GM23248 (cell line): Measurements from ENCODE around the gene SGCG.

Experiments
- EZH2 ChIP-seq: fragments of 200-600 bp; sonication (generic); IDR thresholded peaks from 2 replicates; pipeline ENCODE4 v1.6.1; 2018; ENCODE audit warnings: antibody characterized with exemption, mild to moderate bottlenecking; ENCODE audit not compliant: insufficient read depth, poor library complexity, severe bottlenecking
- EZH2phosphoT487 ChIP-seq: fragments of 200-600 bp; sonication (generic); IDR thresholded peaks from 2 replicates; pipeline ENCODE4 v1.6.1; 2018; ENCODE audit warnings: antibody characterized with exemption, moderate library complexity, mild to moderate bottlenecking, low read depth; ENCODE audit not compliant: insufficient read depth

- no peak for TF ChIP-seq EZH2
- TF ChIP-seq EZH2phosphoT487: no peak
Observed at GRCh38 chr13:23325191-23325590, 144.4 kb downstream of the SGCG start.
